ENCODE measurements around the gene CSPG4. TPM values are rescaled to one million over a fixed set of nuclear protein-coding genes. Genes with fewer than 3 reads are reported as not detected.

The CSPG4 gene
- total RNA-seq, 4 donors from 2014 or later, result 11.2 to 60.9 (median 31.3) TPM

GRCh38 chr15:75675579-75676404 lies 36.9 kb downstream of the CSPG4 start:
- in situ Hi-C loops (cut with MboI; ENCODE audit: low pct_ligation_motif_present in 1 of 4, low pct_unique_long_range_greater_than_20kb in 1 of 4, low sequenced_read_pairs in 3 of 4) (no loop called here), intact Hi-C loops (cut with DNase I; ENCODE audit: low total_unique reads) (no loop called here)
- Histone ChIP-seq H3K36me3 (no peaks in the 10 kb centered on the region), H3K4me1 (peaks cover 9 to 25% (median 21%) of the 10 kb centered on the region in 4 donors), H3K27me3 (no peaks in the 10 kb centered on the region), H3K27ac (peak overlapping the region in 3 of 4 donors; percentile 19 to 88 (median 84)), H3K4me3 (no peak overlapping the region), H3K9me3 (no peaks in the 10 kb centered on the region)
- DNase-seq, result no peak
- WGBS, 2 donors (ENCODE audit: low coverage in 1 of 2), result 92% methylated on average over 37 of the region's 41 CpGs; no CpG with 5 or more reads in 1 of the 2 donors
- TF ChIP-seq EP300 (IDR thresholded peaks at IDR 0.05; ENCODE audit: low read depth) (no peak), POLR2A (IDR thresholded peaks at IDR 0.05) (no peak), POLR2AphosphoS5 (IDR thresholded peaks at IDR 0.05) (no peak)
- TF ChIP-seq, protein P1, sequence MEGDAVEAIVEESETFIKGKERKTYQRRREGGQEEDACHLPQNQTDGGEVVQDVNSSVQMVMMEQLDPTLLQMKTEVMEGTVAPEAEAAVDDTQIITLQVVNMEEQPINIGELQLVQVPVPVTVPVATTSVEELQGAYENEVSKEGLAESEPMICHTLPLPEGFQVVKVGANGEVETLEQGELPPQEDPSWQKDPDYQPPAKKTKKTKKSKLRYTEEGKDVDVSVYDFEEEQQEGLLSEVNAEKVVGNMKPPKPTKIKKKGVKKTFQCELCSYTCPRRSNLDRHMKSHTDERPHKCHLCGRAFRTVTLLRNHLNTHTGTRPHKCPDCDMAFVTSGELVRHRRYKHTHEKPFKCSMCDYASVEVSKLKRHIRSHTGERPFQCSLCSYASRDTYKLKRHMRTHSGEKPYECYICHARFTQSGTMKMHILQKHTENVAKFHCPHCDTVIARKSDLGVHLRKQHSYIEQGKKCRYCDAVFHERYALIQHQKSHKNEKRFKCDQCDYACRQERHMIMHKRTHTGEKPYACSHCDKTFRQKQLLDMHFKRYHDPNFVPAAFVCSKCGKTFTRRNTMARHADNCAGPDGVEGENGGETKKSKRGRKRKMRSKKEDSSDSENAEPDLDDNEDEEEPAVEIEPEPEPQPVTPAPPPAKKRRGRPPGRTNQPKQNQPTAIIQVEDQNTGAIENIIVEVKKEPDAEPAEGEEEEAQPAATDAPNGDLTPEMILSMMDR (IDR thresholded peaks at IDR 0.05), result no peak

DNA sequence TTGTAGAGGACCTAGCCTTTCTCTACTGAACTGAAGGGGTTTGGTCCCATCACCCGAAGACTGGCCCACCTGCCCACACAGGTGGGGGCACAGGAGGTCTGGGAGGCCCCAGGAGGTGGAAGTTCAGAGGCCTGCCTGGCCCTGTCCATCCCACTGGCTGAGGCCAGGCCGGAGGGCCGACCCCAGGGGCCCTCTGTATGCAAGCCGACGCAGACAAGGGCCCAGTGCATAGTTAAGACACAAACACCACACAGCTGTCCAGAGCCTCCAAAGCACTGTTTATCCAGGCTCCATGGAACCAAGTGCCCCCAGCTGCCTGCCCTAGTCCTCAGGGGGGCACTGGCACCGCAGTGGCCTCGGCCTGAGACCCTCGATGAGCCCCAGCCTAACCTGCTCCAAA lies 38.3 kb downstream of the CSPG4 start:
- Histone ChIP-seq H3K27me3 (no peaks in the 10 kb centered on the region), H3K4me1 (peaks cover 9 to 25% (median 21%) of the 10 kb centered on the region in 4 donors), H3K27ac (peak overlapping the region; percentile 78 to 88 (median 83)), H3K9me3 (no peaks in the 10 kb centered on the region), H3K4me3 (no peak overlapping the region), H3K36me3 (no peaks in the 10 kb centered on the region)
- in situ Hi-C loops (cut with MboI; ENCODE audit: low pct_ligation_motif_present in 1 of 4, low pct_unique_long_range_greater_than_20kb in 1 of 4, low sequenced_read_pairs in 3 of 4) (loop anchor here in 1 of 4 donors (5.0 kb wide), 1 partner anchor 37 kb away; no protein-coding TSS in a partner anchor), intact Hi-C loops (cut with DNase I; ENCODE audit: low total_unique reads) (no loop called here)
- no peak for TF ChIP-seq POLR2AphosphoS5 (IDR thresholded peaks at IDR 0.05)
- WGBS, 2 donors (ENCODE audit: low coverage in 1 of 2), result 74% methylated on average over 8 of the region's 8 CpGs; no CpG with 5 or more reads in 1 of the 2 donors
- DNase-seq, result no peak

- no peaks in the 10 kb centered on the region for H3K9me3 ChIP-seq
- H3K36me3 ChIP-seq, result no peaks in the 10 kb centered on the region
- 78% methylated on average over 10 of the region's 10 CpGs; no CpG with 5 or more reads in 1 of the 2 donors for WGBS, 2 donors (ENCODE audit: low coverage in 1 of 2)
- TF ChIP-seq POLR2AphosphoS5 (IDR thresholded peaks at IDR 0.05), result peak in 1 of 3 donors; percentile 16
- TF ChIP-seq EP300 (IDR thresholded peaks at IDR 0.05; ENCODE audit: low read depth), result no peak
- no peak for TF ChIP-seq POLR2A (IDR thresholded peaks at IDR 0.05)
- in situ Hi-C loops (cut with MboI; ENCODE audit: low pct_ligation_motif_present in 1 of 4, low pct_unique_long_range_greater_than_20kb in 1 of 4, low sequenced_read_pairs in 3 of 4) (loop anchor here in 1 of 4 donors (5.0 kb wide), 1 partner anchor 36 kb away; no protein-coding TSS in a partner anchor), intact Hi-C loops (cut with DNase I; ENCODE audit: low total_unique reads) (no loop called here)
- DNase-seq, result peak; percentile 65
- no peak overlapping the region for H3K4me3 ChIP-seq
- peaks cover 9 to 25% (median 21%) of the 10 kb centered on the region in 4 donors for H3K4me1 ChIP-seq
- H3K27ac ChIP-seq, result peak overlapping the region; percentile 78 to 88 (median 83)
- H3K27me3 ChIP-seq, result no peaks in the 10 kb centered on the region
These were observed 39.0 kb downstream of the CSPG4 start for GRCh38 chr15:75673426-75674235.

DNA sequence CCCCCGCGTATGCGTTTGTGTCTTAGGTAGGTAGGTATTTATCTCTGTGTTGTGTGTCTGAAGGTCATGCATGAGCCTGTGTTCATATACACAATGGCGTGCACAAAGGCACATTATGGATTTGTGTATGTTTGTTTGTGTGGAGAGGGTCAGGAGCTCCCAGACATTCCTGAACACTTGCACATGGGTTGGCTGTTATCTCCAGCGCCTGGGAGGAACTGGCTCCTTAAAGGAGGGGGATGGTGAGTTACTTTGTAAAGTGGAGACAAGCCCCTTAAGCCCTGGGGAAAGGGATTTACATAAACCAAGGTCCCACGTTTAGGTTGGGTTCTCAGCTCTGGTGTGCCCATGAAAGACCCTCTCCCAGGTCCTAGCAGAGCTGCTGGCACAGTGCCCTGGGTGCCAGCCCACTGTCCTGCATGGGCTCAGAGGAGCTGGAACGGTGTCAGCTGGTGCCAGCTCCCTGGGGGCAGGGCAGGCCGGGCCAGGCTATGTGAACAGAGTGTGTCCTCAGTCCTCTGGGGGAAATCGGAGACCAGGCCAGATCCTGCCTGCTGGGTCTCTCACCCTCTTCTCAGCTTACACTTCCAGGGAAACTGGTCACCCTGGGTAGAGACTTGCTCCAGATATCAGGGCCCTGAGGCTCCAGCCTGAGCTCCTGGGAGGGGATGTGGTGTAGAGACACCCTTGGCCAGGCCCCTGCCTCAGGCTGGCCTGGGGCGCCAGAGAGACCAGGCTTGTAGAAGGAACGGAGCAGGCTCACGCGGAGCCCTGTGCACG lies 39.8 kb downstream of the CSPG4 start:
- no peaks in the 10 kb centered on the region for H3K9me3 ChIP-seq
- peaks cover 9 to 25% (median 21%) of the 10 kb centered on the region in 4 donors for H3K4me1 ChIP-seq
- 51 to 60% methylated on average over 1 to 14 of the region's 14 CpGs for WGBS, 2 donors (ENCODE audit: low coverage in 1 of 2)
- intact Hi-C loops (cut with DNase I; ENCODE audit: low total_unique reads), result no loop called here
- H3K36me3 ChIP-seq, result no peaks in the 10 kb centered on the region
- H3K4me3 ChIP-seq, result no peak overlapping the region
- no peaks in the 10 kb centered on the region for H3K27me3 ChIP-seq
- in situ Hi-C loops (cut with MboI; ENCODE audit: low pct_ligation_motif_present in 1 of 4, low pct_unique_long_range_greater_than_20kb in 1 of 4, low sequenced_read_pairs in 3 of 4), result loop anchor here in 1 of 4 donors (5.0 kb wide), 1 partner anchor 36 kb away; no protein-coding TSS in a partner anchor
- no peak for DNase-seq
- H3K27ac ChIP-seq, result peak overlapping the region; percentile 78 to 88 (median 83)
- TF ChIP-seq, protein P1 (IDR thresholded peaks at IDR 0.05), result no peak
- TF ChIP-seq POLR2AphosphoS5 (IDR thresholded peaks at IDR 0.05) (peak in 1 of 3 donors; percentile 34), EP300 (IDR thresholded peaks at IDR 0.05; ENCODE audit: low read depth) (no peak)
